HT-29 (cell line): Measurements from ENCODE around the gene RSRC1. TPM values are rescaled to one million over a fixed set of nuclear protein-coding genes. Genes with fewer than 3 reads are reported as not detected.

Experiments used
- DNase-seq: peaks from one replicate; pipeline ENCODE4 v3.0.0-alpha.2; 2015; ENCODE audit warnings: low spot score
- total RNA-seq: library from RNA; depleted of rRNA; stranded (reverse); fragments of >200 nt; shearing (Covaris generic); gene quantifications from 2 replicates; pipeline ENCODE4 v1.2.3, GENCODE V29; 2014; rRNA removed

Gene RSRC1
- total RNA-seq, 1 experiment from 2014 or later: 17.4 TPM

- DNase-seq: no peak
Measured at GRCh38 chr3:158574646-158575045, 464.8 kb downstream of the RSRC1 start.

DNA sequence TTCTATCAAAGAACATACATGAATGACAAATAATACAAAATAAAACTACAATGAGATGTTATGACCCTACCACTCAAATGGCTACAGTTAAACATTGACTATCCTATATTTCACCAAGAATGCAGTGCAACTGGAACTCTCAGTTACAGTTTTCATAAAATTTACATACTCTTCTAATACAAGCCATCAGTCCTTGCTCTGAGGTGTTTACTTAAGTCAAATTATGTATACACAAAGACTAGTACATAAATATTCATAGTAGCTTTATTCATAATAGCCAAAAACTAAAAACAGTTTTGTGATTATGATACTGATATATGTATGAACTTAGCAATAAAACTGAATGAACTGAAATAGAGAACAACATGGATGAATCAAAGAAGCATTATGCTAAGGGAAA lies 480.3 kb downstream of the RSRC1 start:
- no peak for DNase-seq

Other genes starting within 250 kb of the RSRC1 start
- not detected in 2 replicates for gene SHOX2, start 3.7 kb upstream of the RSRC1 start, total RNA-seq